Fibroblast of the aortic adventitia (primary cell): ENCODE results near the gene PCGF5. TPM values are rescaled to one million over a fixed set of nuclear protein-coding genes. Genes with fewer than 3 reads are reported as not detected.
"Not testable (repeated sequence)": the region's sequence is repeated elsewhere in the genome, so short reads cannot be mapped to it uniquely, and the experiment has no call there.

ENCODE experiments used
- DNase-seq: peaks from one replicate; pipeline ENCODE4 v3.0.0-alpha.2; 2010; ENCODE audit warnings: low read depth
- H3K4me3 ChIP-seq: 2 replicates; pipeline ENCODE4 v1.5.1; 2011; ENCODE audit warnings: low read depth, mild to moderate bottlenecking, control low read depth, low read length, moderate library complexity
- total RNA-seq: library from RNA; depleted of rRNA; stranded (reverse); fragments of >200 nt; gene quantifications from 2 replicates; pipeline ENCODE4 v1.2.3, GENCODE V29; 2012; ENCODE audit warnings: low replicate concordance
- TF ChIP-seq, protein P1 (sequence below): IDR thresholded peaks from 2 replicates; pipeline ENCODE4 v1.5.1; 2011; ENCODE audit warnings: mild to moderate bottlenecking, low read length, control low read depth, inconsistent platforms; ENCODE audit not compliant: insufficient read depth

Gene PCGF5
- total RNA-seq, 1 donor: 44.8 TPM

GRCh38 chr10:91317541-91317940 lies 97.1 kb downstream of the PCGF5 start:
- H3K4me3 ChIP-seq: no peak overlapping the region
- DNase-seq: peak; percentile 32
- TF ChIP-seq, protein P1, sequence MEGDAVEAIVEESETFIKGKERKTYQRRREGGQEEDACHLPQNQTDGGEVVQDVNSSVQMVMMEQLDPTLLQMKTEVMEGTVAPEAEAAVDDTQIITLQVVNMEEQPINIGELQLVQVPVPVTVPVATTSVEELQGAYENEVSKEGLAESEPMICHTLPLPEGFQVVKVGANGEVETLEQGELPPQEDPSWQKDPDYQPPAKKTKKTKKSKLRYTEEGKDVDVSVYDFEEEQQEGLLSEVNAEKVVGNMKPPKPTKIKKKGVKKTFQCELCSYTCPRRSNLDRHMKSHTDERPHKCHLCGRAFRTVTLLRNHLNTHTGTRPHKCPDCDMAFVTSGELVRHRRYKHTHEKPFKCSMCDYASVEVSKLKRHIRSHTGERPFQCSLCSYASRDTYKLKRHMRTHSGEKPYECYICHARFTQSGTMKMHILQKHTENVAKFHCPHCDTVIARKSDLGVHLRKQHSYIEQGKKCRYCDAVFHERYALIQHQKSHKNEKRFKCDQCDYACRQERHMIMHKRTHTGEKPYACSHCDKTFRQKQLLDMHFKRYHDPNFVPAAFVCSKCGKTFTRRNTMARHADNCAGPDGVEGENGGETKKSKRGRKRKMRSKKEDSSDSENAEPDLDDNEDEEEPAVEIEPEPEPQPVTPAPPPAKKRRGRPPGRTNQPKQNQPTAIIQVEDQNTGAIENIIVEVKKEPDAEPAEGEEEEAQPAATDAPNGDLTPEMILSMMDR: no peak

GRCh38 chr10:91319336-91319735 lies 98.9 kb downstream of the PCGF5 start:
- no peak overlapping the region for H3K4me3 ChIP-seq
- DNase-seq: no peak
- TF ChIP-seq, protein P1: no peak

DNA sequence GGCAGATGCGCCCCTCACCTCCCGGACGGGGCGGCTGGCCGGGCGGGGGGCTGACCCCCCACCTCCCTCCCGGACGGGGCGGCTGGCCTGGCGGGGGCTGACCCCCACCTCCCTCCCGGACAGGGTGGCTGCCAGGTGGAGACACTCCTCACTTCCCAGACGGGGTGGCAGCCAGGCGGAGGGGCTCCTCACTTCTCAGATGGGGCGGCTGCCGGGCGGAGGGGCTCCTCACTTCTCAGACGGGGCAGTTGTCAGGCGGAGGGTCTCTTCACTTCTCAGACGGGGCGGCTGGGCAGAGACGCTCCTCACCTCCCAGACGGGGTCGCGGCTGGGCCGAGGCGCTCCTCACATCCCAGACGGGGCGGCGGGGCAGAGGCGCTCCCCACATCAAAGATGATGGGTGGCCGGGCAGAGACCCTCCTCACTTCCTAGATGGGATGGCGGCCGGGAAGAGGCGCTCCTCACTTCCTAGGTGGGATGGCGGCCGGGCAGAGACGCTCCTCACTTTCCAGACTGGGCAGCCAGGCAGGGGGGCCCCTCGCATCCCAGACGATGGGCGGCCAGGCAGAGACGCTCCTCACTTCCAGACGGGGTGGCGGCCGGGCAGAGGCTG lies 102.9 kb downstream of the PCGF5 start:
- DNase-seq: not testable (repeated sequence)

DNA sequence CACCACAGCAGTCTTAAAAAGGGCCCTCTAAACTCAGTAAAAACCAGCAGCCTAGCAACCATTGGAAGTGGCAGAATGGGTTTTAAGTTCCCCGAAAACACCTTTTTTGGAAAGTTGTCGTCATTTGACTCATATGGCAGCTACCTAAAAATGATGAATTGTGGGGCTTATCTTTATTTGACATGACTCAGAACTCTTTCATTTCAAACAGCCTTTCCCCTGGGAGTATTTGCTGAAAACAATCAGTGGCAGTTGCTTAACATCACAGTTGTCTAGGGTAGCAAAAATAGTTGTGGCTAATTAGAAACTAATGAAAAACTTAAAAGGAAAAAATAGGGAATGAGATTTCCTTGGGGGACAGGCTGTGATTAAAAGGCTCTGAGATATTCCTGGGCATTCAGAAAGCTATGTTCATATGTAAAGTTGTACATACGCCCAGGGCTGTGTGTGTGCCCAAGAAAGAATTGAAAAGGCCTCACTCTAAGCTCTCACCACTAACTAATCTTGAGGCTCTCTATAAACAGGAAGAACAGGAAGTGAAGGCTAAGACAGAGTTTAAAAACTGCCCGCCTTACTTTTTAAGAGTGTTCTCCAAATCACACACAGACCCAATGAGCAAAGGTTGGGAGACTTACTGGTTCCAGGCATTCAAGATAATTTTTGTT lies 108.0 kb downstream of the PCGF5 start:
- TF ChIP-seq, protein P1: no peak
- DNase-seq: peak; percentile 24
- H3K4me3 ChIP-seq: no peak overlapping the region

More for the DNA sequence above, 102.9 kb downstream of the PCGF5 start:
- H3K4me3 ChIP-seq: not testable (repeated sequence)

Other genes starting within 250 kb of the PCGF5 start
- 10.9 and 17.8 TPM in 2 replicates for gene HECTD2, start 189.7 kb downstream of the PCGF5 start, total RNA-seq